A549 (cell line): ENCODE results near the gene CBY2. TPM values are rescaled to one million over a fixed set of nuclear protein-coding genes. Genes with fewer than 3 reads are reported as not detected.

Experiments used
- ATAC-seq, 2 experiments: fragments of 200-7000 bp in 1 of 2; fragments of >200 bp in 1 of 2; cut with Nextera tagmentation in 1 of 2; cut with Tn5 transposase in 1 of 2; 3 replicates each; pipeline versions ENCODE4 v1.8.0 to v1.9.1; 2018 to 2020; ENCODE audit warnings: mild to moderate bottlenecking in 1 of 2, moderate library complexity in 1 of 2
- CTCF ChIA-PET: fragments of 300-600 bp; sonication (Branson Sonifier 250); formaldehyde crosslinking; extraction: SDS; loops from one replicate; lab custom pipeline; 2021; ENCODE audit warnings: antibody characterized with exemption, inconsistent platforms; lab: Yijun Ruan, JAX
- POLR2A ChIA-PET: fragments of 350-600 bp; formaldehyde crosslinking; extraction: SDS; loops from one replicate; lab custom pipeline; 2021; ENCODE audit warnings: antibody characterized with exemption, inconsistent platforms; lab: Yijun Ruan, JAX
- DNase-seq, 2 experiments: peaks; one replicate each; pipeline versions ENCODE4 v3.0.0 to v3.0.0-alpha.2; 2011 to 2016; ENCODE audit warnings: low read depth in 1 of 2, low spot score in 1 of 2
- FAIRE-seq: peaks from 2 replicates; lab custom pipeline; 2011; peaks lifted over from hg19 to GRCh38; lab: Jason Lieb, UNC
- H3K27ac ChIP-seq, 2 experiments: fragments of >200 bp; sonication (Bioruptor Twin); formaldehyde crosslinking; 3 replicates each; pipeline ENCODE4 v1.5.1; 2016 to 2017
- H3K4me1 ChIP-seq: fragments of >200 bp; sonication (Bioruptor Twin); formaldehyde crosslinking; 3 replicates; pipeline ENCODE4 v1.6.1; 2016
- H3K4me2 ChIP-seq: fragments of >200 bp; sonication (Bioruptor Twin); formaldehyde crosslinking; 3 replicates; pipeline ENCODE4 v1.6.1; 2016
- H3K4me3 ChIP-seq: fragments of >200 bp; sonication (Bioruptor Twin); formaldehyde crosslinking; 3 replicates; pipeline ENCODE4 v1.5.1; 2016
- H3K9me3 ChIP-seq: fragments of >200 bp; sonication (Bioruptor Twin); formaldehyde crosslinking; 3 replicates; pipeline ENCODE4 v1.6.1; 2016
- BHLHE40 ChIP-seq: IDR thresholded peaks from 2 replicates; pipeline ENCODE4 v1.6.1; 2012; ENCODE audit warnings: low read depth, low read length, inconsistent platforms
- CBX8 ChIP-seq: fragments of 200-600 bp; sonication (generic); IDR thresholded peaks from 2 replicates; pipeline ENCODE4 v1.6.1; 2016
- CHD4 ChIP-seq: fragments of 200-600 bp; sonication (generic); IDR thresholded peaks from 2 replicates; pipeline ENCODE4 v1.6.1; 2016; ENCODE audit warnings: antibody characterized with exemption, mild to moderate bottlenecking, borderline replicate concordance
- EHMT2 ChIP-seq: fragments of 200-600 bp; sonication (generic); IDR thresholded peaks from 2 replicates; pipeline ENCODE4 v1.6.1; 2016; ENCODE audit warnings: antibody characterized with exemption, low read depth, mild to moderate bottlenecking, moderate library complexity
- ESRRA ChIP-seq: fragments of 150-350 bp; IDR thresholded peaks from 2 replicates; pipeline ENCODE4 v1.6.1; 2014; ENCODE audit warnings: mild to moderate bottlenecking, low read length, borderline replicate concordance
- FOSB ChIP-seq: fragments of 250-450 bp; sonication (Bioruptor Pico); IDR thresholded peaks from 2 replicates; pipeline ENCODE4 v1.5.0; 2020; ENCODE audit warnings: mild to moderate bottlenecking, moderate library complexity
- FOSL2 ChIP-seq, 2 experiments: fragments of 450-650 bp in 1 of 2; fragments of >200 bp in 1 of 2; sonication (Bioruptor Twin) in 1 of 2; formaldehyde crosslinking; IDR thresholded peaks; 2 replicates each; pipeline versions ENCODE4 v1.5.0 to v1.6.1; 2016 to 2020; ENCODE audit warnings: mild to moderate bottlenecking in 1 of 2, moderate library complexity in 1 of 2
- HEYL ChIP-seq: fragments of 250-450 bp; sonication (Bioruptor Pico); IDR thresholded peaks from 2 replicates; pipeline ENCODE4 v1.8.0; 2021; ENCODE audit warnings: mild to moderate bottlenecking, moderate library complexity
- HOXA7 ChIP-seq: fragments of 250-450 bp; sonication (Bioruptor Pico); IDR thresholded peaks from 2 replicates; pipeline ENCODE4 v1.5.0; 2020; ENCODE audit warnings: mild to moderate bottlenecking, moderate library complexity
- HOXB13 ChIP-seq: fragments of 250-450 bp; sonication (Bioruptor Pico); IDR thresholded peaks from 2 replicates; pipeline ENCODE4 v1.5.0; 2020; ENCODE audit warnings: low read depth, mild to moderate bottlenecking, moderate library complexity
- HOXB5 ChIP-seq: fragments of 250-450 bp; sonication (Bioruptor Pico); IDR thresholded peaks from 2 replicates; pipeline ENCODE4 v1.5.0; 2020; ENCODE audit warnings: mild to moderate bottlenecking, moderate library complexity
- JUN ChIP-seq, 2 experiments: fragments of >200 bp; sonication (Bioruptor Twin); formaldehyde crosslinking; IDR thresholded peaks; 2 replicates in 1 of 2; 3 replicates in 1 of 2; pipeline ENCODE4 v1.6.1; 2016 to 2017
- JUNB ChIP-seq: fragments of >200 bp; sonication (Bioruptor Twin); formaldehyde crosslinking; IDR thresholded peaks from 2 replicates; pipeline ENCODE4 v1.6.1; 2016
- MAFK ChIP-seq: fragments of 450-650 bp; IDR thresholded peaks from 2 replicates; pipeline ENCODE4 v1.6.1; 2014; ENCODE audit not compliant: partially characterized antibody
- NFE2L2 ChIP-seq: fragments of 150-350 bp; conservative IDR thresholded peaks from 2 replicates; pipeline ENCODE4 v1.6.1; 2014; ENCODE audit warnings: low read length
- RAD21 ChIP-seq, 2 experiments: fragments of >200 bp in 1 of 2; sonication (Bioruptor Twin) in 1 of 2; formaldehyde crosslinking in 1 of 2; IDR thresholded peaks in 1 of 2; conservative IDR thresholded peaks in 1 of 2; 2 replicates in 1 of 2; 3 replicates in 1 of 2; pipeline ENCODE4 v1.6.1; 2012 to 2018; ENCODE audit warnings: inconsistent platforms in 1 of 2
- RFX5 ChIP-seq: fragments of 450-650 bp; IDR thresholded peaks from 2 replicates; pipeline ENCODE4 v1.7.1; 2014; ENCODE audit warnings: antibody characterized with exemption, mild to moderate bottlenecking, moderate library complexity
- SREBF2 ChIP-seq: fragments of 450-650 bp; IDR thresholded peaks from 2 replicates; pipeline ENCODE4 v1.6.1; 2014; ENCODE audit warnings: mild to moderate bottlenecking, moderate library complexity
- TFCP2L1 ChIP-seq: fragments of 250-450 bp; sonication (Bioruptor Pico); IDR thresholded peaks from 2 replicates; pipeline ENCODE4 v1.5.0; 2021; ENCODE audit warnings: mild to moderate bottlenecking
- TP53 ChIP-seq: fragments of 250-450 bp; sonication (Bioruptor Pico); IDR thresholded peaks from 2 replicates; pipeline ENCODE4 v1.5.0; 2021; ENCODE audit warnings: mild to moderate bottlenecking, moderate library complexity
- ZSCAN20 ChIP-seq: fragments of 250-450 bp; sonication (Bioruptor Pico); IDR thresholded peaks from 2 replicates; pipeline ENCODE4 v1.8.0; 2022; ENCODE audit warnings: mild to moderate bottlenecking, moderate library complexity
- WGBS: methylation state at CpG from one replicate; pipeline ENCODE4 v1.1.6; 2017; ENCODE audit errors: missing lambda C conversion rate; 5-methylcytosine and 5-hydroxymethylcytosine counted together
- polyA plus RNA-seq, 4 experiments: library from polyadenylated mRNA; depleted of rRNA in 3 of 4; stranded (reverse); fragments of >200 nt; fragmentation: RNase III in 1 of 4; extraction: RNeasy Plus Mini Kit Qiagen cat#74134 plus additional on column Dnase treatment in 1 of 4; gene quantifications; 2 replicates in 3 of 4; 3 replicates in 1 of 4; pipeline ENCODE4 v1.2.3, GENCODE V29; 2011 to 2017
- TF ChIP-seq, protein P1 (sequence below): fragments of >200 bp; sonication (Bioruptor Twin); formaldehyde crosslinking; IDR thresholded peaks from 2 replicates; pipeline ENCODE4 v1.6.1; 2016
- TF ChIP-seq, protein P2 (sequence below): fragments of 150-350 bp; IDR thresholded peaks from 2 replicates; pipeline ENCODE4 v1.6.1; 2014; ENCODE audit warnings: low read depth, mild to moderate bottlenecking, low read length
- TF ChIP-seq, protein P3 (sequence below): IDR thresholded peaks from 2 replicates; pipeline ENCODE4 v1.6.1; 2012
- TF ChIP-seq, protein P4 (sequence below): IDR thresholded peaks from 2 replicates; pipeline ENCODE4 v1.6.1; 2012; ENCODE audit warnings: low read depth, borderline replicate concordance
- TF ChIP-seq, protein P5 (sequence below): fragments of 200-600 bp; sonication (generic); IDR thresholded peaks from 2 replicates; pipeline ENCODE4 v1.6.1; 2016; ENCODE audit warnings: antibody characterized with exemption, mild to moderate bottlenecking, moderate library complexity

The CBY2 gene
- polyA plus RNA-seq, 2 of the 4 experiments (the other 2 are of a cell fraction), result 0.28 TPM; not detected in 1

DNA sequence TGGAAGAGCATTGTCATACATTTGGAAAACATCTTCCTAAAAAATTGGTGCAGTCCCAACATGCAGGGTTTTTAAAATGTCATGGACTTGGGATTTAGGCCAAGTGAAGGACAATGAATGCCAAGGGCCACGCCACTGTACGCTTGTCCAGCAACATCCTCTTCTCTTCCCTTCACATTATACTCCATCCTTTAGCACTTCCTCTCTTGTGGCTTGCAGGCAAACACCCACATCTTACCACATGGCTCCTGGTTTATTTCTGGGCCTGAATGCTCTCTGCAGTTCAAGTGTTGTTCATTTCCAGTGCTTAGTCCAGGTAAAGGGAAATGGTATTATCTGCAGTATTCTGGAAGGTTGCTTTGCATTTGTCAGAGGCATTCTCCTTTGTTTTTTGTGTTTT is 45.0 kb downstream of the CBY2 start:
- Histone ChIP-seq H3K9me3 (no peaks in the 10 kb centered on the region), H3K4me3 (no peak overlapping the region), H3K4me1 (no peaks in the 10 kb centered on the region), H3K27ac (no peak overlapping the region), H3K4me2 (no peak overlapping the region)
- ATAC-seq (no peak), DNase-seq (no peak), FAIRE-seq (no peak)
- WGBS, result 78% methylated on average over 2 of the region's 2 CpGs
- ChIA-PET POLR2A (no interaction called here), CTCF (no interaction called here)
- TF ChIP-seq TP53 (CRISPR knock-in tag) (no peak), RAD21 (conservative IDR thresholded peaks at IDR 0.05 in 1 of 2, IDR thresholded peaks at IDR 0.05 in 1 of 2) (no peak), HOXA7 (CRISPR knock-in tag) (no peak), NFE2L2 (no peak), FOSL2 (IDR thresholded peaks at IDR 0.05) (no peak), FOSL2 (CRISPR knock-in tag; IDR thresholded peaks at IDR 0.05) (no peak), RFX5 (no peak), BHLHE40 (no peak), TFCP2L1 (CRISPR knock-in tag) (no peak), ZSCAN20 (CRISPR knock-in tag) (no peak)

DNA sequence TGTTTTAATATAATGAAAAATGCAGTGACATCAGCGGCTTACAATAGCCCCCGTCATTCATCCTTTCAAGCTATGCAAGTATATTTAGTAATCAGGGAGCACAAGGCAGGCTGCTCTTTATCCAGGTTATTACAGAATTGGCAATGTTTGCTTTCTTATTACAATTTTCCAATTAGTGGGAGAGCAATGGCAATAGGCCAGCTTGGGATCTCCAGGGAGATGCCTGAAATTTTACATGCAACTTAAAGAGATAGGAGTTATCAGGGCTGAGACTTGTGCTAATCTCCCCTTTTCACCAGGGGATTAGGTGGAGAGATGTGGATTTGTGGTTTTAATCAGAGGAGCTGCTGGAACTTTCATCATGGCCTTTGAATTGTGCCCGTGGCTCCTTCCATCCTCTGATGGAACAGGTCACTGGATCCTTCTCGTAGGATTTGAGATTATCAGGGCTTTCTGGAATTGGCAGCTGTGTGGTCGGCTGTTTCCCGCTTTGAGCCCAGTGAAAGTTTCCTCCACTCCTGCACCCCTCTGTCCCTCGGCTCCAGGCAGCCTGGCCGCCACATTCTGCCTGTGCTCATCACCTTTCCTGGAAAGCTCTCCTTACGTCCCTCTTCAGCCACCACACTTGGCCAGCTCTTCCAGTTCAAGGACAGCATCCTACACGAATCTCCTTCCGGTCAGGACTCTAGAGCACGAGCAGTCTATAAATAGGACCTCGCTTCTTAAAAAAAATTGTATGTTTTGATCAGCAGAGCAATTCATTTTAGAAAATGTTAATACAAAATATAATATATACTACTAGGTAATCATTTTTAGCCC is 47.0 kb downstream of the CBY2 start:
- H3K4me1 ChIP-seq, result no peaks in the 10 kb centered on the region
- H3K9me3 ChIP-seq, result no peaks in the 10 kb centered on the region
- ChIA-PET CTCF (no interaction called here), POLR2A (no interaction called here)
- no peak for ATAC-seq
- H3K4me3 ChIP-seq, result no peak overlapping the region
- no peak overlapping the region for H3K27ac ChIP-seq
- 39% methylated on average over 13 of the region's 13 CpGs for WGBS
- TF ChIP-seq, protein P1, sequence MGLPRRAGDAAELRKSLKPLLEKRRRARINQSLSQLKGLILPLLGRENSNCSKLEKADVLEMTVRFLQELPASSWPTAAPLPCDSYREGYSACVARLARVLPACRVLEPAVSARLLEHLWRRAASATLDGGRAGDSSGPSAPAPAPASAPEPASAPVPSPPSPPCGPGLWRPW, result no peak
- TF ChIP-seq JUNB, result no peak
- FAIRE-seq, result no peak
- no peak overlapping the region for H3K4me2 ChIP-seq
- no peak for DNase-seq

DNA sequence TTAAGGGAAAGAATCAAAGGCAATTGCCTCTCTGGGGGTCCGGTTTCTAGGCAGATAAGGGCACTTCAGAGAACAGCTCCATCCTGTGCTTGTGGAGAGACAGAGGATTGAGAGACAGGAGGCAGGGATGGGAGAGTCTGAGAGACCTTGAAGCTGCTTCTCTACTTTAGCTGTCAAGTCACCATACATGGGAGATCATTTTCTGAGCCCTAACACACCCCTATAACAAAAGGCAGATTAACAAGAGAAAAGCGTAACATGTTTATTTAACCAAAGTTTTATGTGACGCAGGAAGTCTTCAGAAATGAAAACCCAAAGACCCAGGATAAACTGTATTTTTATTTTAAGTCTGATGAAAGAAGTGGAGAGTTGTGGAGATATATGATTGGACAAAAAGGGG is 48.4 kb downstream of the CBY2 start:
- ChIA-PET CTCF (no interaction called here), POLR2A (no interaction called here)
- 65% methylated on average over 3 of the region's 3 CpGs for WGBS
- DNase-seq, result no peak
- no peak overlapping the region for H3K27ac ChIP-seq
- no peak overlapping the region for H3K4me2 ChIP-seq
- H3K4me1 ChIP-seq, result no peaks in the 10 kb centered on the region
- H3K4me3 ChIP-seq, result no peak overlapping the region
- TF ChIP-seq RAD21 (conservative IDR thresholded peaks at IDR 0.05 in 1 of 2, IDR thresholded peaks at IDR 0.05 in 1 of 2), result no peak
- TF ChIP-seq CBX8, result no peak
- TF ChIP-seq JUN (IDR thresholded peaks at IDR 0.05), result no peak
- TF ChIP-seq, protein P2, sequence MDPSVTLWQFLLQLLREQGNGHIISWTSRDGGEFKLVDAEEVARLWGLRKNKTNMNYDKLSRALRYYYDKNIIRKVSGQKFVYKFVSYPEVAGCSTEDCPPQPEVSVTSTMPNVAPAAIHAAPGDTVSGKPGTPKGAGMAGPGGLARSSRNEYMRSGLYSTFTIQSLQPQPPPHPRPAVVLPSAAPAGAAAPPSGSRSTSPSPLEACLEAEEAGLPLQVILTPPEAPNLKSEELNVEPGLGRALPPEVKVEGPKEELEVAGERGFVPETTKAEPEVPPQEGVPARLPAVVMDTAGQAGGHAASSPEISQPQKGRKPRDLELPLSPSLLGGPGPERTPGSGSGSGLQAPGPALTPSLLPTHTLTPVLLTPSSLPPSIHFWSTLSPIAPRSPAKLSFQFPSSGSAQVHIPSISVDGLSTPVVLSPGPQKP, result no peak
- no peak for TF ChIP-seq TP53 (CRISPR knock-in tag)
- no peak for TF ChIP-seq SREBF2
- TF ChIP-seq, protein P3, sequence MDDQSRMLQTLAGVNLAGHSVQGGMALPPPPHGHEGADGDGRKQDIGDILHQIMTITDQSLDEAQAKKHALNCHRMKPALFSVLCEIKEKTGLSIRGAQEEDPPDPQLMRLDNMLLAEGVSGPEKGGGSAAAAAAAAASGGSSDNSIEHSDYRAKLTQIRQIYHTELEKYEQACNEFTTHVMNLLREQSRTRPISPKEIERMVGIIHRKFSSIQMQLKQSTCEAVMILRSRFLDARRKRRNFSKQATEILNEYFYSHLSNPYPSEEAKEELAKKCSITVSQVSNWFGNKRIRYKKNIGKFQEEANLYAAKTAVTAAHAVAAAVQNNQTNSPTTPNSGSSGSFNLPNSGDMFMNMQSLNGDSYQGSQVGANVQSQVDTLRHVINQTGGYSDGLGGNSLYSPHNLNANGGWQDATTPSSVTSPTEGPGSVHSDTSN, result no peak
- TF ChIP-seq ESRRA, result no peak
- TF ChIP-seq, protein P4, sequence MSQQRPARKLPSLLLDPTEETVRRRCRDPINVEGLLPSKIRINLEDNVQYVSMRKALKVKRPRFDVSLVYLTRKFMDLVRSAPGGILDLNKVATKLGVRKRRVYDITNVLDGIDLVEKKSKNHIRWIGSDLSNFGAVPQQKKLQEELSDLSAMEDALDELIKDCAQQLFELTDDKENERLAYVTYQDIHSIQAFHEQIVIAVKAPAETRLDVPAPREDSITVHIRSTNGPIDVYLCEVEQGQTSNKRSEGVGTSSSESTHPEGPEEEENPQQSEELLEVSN, result no peak
- TF ChIP-seq MAFK, result no peak
- TF ChIP-seq, protein P5, sequence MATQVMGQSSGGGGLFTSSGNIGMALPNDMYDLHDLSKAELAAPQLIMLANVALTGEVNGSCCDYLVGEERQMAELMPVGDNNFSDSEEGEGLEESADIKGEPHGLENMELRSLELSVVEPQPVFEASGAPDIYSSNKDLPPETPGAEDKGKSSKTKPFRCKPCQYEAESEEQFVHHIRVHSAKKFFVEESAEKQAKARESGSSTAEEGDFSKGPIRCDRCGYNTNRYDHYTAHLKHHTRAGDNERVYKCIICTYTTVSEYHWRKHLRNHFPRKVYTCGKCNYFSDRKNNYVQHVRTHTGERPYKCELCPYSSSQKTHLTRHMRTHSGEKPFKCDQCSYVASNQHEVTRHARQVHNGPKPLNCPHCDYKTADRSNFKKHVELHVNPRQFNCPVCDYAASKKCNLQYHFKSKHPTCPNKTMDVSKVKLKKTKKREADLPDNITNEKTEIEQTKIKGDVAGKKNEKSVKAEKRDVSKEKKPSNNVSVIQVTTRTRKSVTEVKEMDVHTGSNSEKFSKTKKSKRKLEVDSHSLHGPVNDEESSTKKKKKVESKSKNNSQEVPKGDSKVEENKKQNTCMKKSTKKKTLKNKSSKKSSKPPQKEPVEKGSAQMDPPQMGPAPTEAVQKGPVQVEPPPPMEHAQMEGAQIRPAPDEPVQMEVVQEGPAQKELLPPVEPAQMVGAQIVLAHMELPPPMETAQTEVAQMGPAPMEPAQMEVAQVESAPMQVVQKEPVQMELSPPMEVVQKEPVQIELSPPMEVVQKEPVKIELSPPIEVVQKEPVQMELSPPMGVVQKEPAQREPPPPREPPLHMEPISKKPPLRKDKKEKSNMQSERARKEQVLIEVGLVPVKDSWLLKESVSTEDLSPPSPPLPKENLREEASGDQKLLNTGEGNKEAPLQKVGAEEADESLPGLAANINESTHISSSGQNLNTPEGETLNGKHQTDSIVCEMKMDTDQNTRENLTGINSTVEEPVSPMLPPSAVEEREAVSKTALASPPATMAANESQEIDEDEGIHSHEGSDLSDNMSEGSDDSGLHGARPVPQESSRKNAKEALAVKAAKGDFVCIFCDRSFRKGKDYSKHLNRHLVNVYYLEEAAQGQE, result no peak
- no peak for TF ChIP-seq HOXB5
- TF ChIP-seq FOSB (CRISPR knock-in tag), result no peak
- no peak for TF ChIP-seq HEYL (CRISPR knock-in tag)
- no peak for TF ChIP-seq HOXB13 (CRISPR knock-in tag)
- no peak for TF ChIP-seq EHMT2
- TF ChIP-seq ZSCAN20 (CRISPR knock-in tag), result no peak
- TF ChIP-seq CHD4, result no peak
- TF ChIP-seq TFCP2L1 (CRISPR knock-in tag), result no peak
- H3K9me3 ChIP-seq, result no peaks in the 10 kb centered on the region
- FAIRE-seq, result no peak
- ATAC-seq, result no peak
